Endothelial cell of umbilical vein (primary cell): ENCODE results near the gene HOXB2. TPM values are rescaled to one million over a fixed set of nuclear protein-coding genes. Genes with fewer than 3 reads are reported as not detected.

Experiments
- BruUV-seq: library from RNA; stranded (reverse); fragments of 400-500 nt; replicated peaks from 2 replicates; lab custom pipeline; 2021; lab: Mats Ljungman, UMichigan
- CTCF ChIA-PET: fragments of 300-600, 350-600 bp; sonication (Branson Sonifier 250); formaldehyde crosslinking; loops from one replicate; lab custom pipeline; 2021; ENCODE audit warnings: antibody characterized with exemption, inconsistent platforms; lab: Charles Lee
- POLR2A ChIA-PET: fragments of 300-600, 350-600 bp; sonication (Branson Sonifier 250); formaldehyde crosslinking; loops from one replicate; lab custom pipeline; 2021; ENCODE audit warnings: antibody characterized with exemption, inconsistent platforms; lab: Charles Lee
- DNase-seq: peaks from one replicate; pipeline ENCODE4 v3.0.0-alpha.2; 2011; ENCODE audit warnings: low read depth, low spot score
- FAIRE-seq: peaks from 2 replicates; lab custom pipeline; 2011; peaks lifted over from hg19 to GRCh38; lab: Jason Lieb, UNC
- H2AFZ ChIP-seq: 2 replicates; pipeline ENCODE4 v1.6.0; 2012; ENCODE audit warnings: low read depth, low read length, control low read depth, inconsistent platforms
- H3K27ac ChIP-seq: 2 replicates; pipeline ENCODE4 v1.5.1; 2011; ENCODE audit warnings: low read depth, mild to moderate bottlenecking, control low read depth, low read length, moderate library complexity; ENCODE audit not compliant: insufficient read depth
- H3K27me3 ChIP-seq, 2 experiments: 2 replicates each; pipeline versions ENCODE4 v1.6.0 to v1.6.1; 2011; ENCODE audit warnings: low read length in 2 of 2, mixed read lengths in 1 of 2; ENCODE audit not compliant: control insufficient read depth in 2 of 2, insufficient read depth in 2 of 2
- H3K36me3 ChIP-seq, 2 experiments: 2 replicates in 1 of 2; 3 replicates in 1 of 2; pipeline ENCODE4 v1.5.1; 2011; ENCODE audit warnings: low read length in 2 of 2, mild to moderate bottlenecking in 1 of 2, moderate library complexity in 1 of 2; ENCODE audit not compliant: control insufficient read depth in 2 of 2, insufficient read depth in 2 of 2; ENCODE audit errors: extremely low read depth in 1 of 2
- H3K4me1 ChIP-seq: 3 replicates; pipeline ENCODE4 v1.5.1; 2011; ENCODE audit warnings: mild to moderate bottlenecking, low read length; ENCODE audit not compliant: control insufficient read depth, insufficient read depth; ENCODE audit errors: extremely low read depth
- H3K4me2 ChIP-seq: 2 replicates; pipeline ENCODE4 v1.6.1; 2011; ENCODE audit warnings: low read length, control low read depth, mixed read lengths; ENCODE audit not compliant: insufficient read depth
- H3K4me3 ChIP-seq, 3 experiments: fragments of 200-600 bp in 1 of 3; sonication (generic), shearing (Covaris generic) in 1 of 3; replicated peaks in 1 of 3; 2 replicates each; pipeline ENCODE4 v1.5.1; 2011 to 2016; ENCODE audit warnings: control low read depth in 3 of 3, low read length in 3 of 3, mild to moderate bottlenecking in 2 of 3, inconsistent platforms in 1 of 3, low read depth in 1 of 3, moderate library complexity in 1 of 3; ENCODE audit not compliant: insufficient read depth in 1 of 3
- H3K79me2 ChIP-seq: 2 replicates; pipeline ENCODE4 v1.6.0; 2012; ENCODE audit warnings: low read length, inconsistent platforms; ENCODE audit not compliant: control insufficient read depth, insufficient read depth
- H3K9ac ChIP-seq: replicated peaks from 2 replicates; pipeline ENCODE3; 2011; ENCODE audit warnings: low read length, control low read depth; ENCODE audit not compliant: insufficient read depth; ENCODE audit errors: extremely low read depth
- H3K9me1 ChIP-seq: replicated peaks from 3 replicates; pipeline ENCODE4 v1.6.0; 2011; ENCODE audit warnings: mild to moderate bottlenecking, low read length; ENCODE audit not compliant: control insufficient read depth, insufficient read depth; ENCODE audit errors: extremely low read depth
- H3K9me3 ChIP-seq: replicated peaks from 2 replicates; pipeline ENCODE4 v1.5.1; 2012; ENCODE audit warnings: low read length, inconsistent platforms; ENCODE audit not compliant: control insufficient read depth, insufficient read depth
- H4K20me1 ChIP-seq: replicated peaks from 2 replicates; pipeline ENCODE3; 2011; ENCODE audit warnings: mild to moderate bottlenecking, low read length; ENCODE audit not compliant: control insufficient read depth, insufficient read depth; ENCODE audit errors: extremely low read depth
- EZH2 ChIP-seq: IDR thresholded peaks from 2 replicates; pipeline ENCODE4 v1.6.1; 2012; ENCODE audit warnings: borderline replicate concordance, low read depth, mild to moderate bottlenecking, moderate library complexity, low read length, inconsistent platforms; ENCODE audit not compliant: severe bottlenecking
- FOS ChIP-seq: IDR thresholded peaks from 2 replicates; pipeline ENCODE4 v1.6.1; 2011; ENCODE audit warnings: mild to moderate bottlenecking, low read length, moderate library complexity, borderline replicate concordance; ENCODE audit not compliant: insufficient read depth
- GATA2 ChIP-seq: IDR thresholded peaks from 2 replicates; pipeline ENCODE4 v1.7.0; 2011; ENCODE audit warnings: low read depth, mild to moderate bottlenecking, moderate library complexity, mixed read lengths, low read length; ENCODE audit not compliant: insufficient read length, insufficient read depth
- JUN ChIP-seq: IDR thresholded peaks from 2 replicates; pipeline ENCODE4 v1.6.1; 2011; ENCODE audit warnings: borderline replicate concordance, low read depth; ENCODE audit not compliant: insufficient read length, insufficient read depth
- MAX ChIP-seq: IDR thresholded peaks from 2 replicates; pipeline ENCODE4 v1.6.1; 2011; ENCODE audit not compliant: insufficient read depth, insufficient read length
- MYC ChIP-seq: IDR thresholded peaks from one replicate; pipeline ENCODE4 v1.6.1; 2011; ENCODE audit warnings: mild to moderate bottlenecking, low read depth, low read length
- POLR2A ChIP-seq: IDR thresholded peaks from 2 replicates; pipeline ENCODE4 v1.6.1; 2012; ENCODE audit warnings: low read depth, mild to moderate bottlenecking, control low read depth, low read length
- POLR2AphosphoS5 ChIP-seq: IDR thresholded peaks from 2 replicates; pipeline ENCODE4 v1.6.1; 2012; ENCODE audit warnings: low read depth, mild to moderate bottlenecking, control low read depth, low read length, moderate library complexity; ENCODE audit not compliant: insufficient read depth
- dilution Hi-C: fragments of 300-500 bp; cut with MboI; formaldehyde crosslinking; loops from one replicate; pipeline ENCODE4 v1.15.0; 2019; ENCODE audit warnings: low sequenced_read_pairs; ENCODE audit not compliant: extremely low pct_ligation_motif_present
- intact Hi-C: fragments of 100-400 bp; cut with micrococcal nuclease; formaldehyde crosslinking; loops from one replicate; pipeline ENCODE4 v1.10.0; 2022
- polyA plus RNA-seq, 4 experiments: library from polyadenylated mRNA; depleted of rRNA in 3 of 4; stranded (reverse) in 3 of 4; unstranded in 1 of 4; fragments of >200 nt; gene quantifications; 2 replicates each; pipeline versions ENCODE4 v1.2.1 to v1.2.3, GENCODE V29; 2011 to 2012; ENCODE audit warnings: missing spikeins in 1 of 4
- total RNA-seq: library from RNA; stranded (reverse); gene quantifications from 2 replicates; pipeline ENCODE4 v1.2.3, GENCODE V29; 2021
- TF ChIP-seq, protein P1 (sequence below), 2 donors: IDR thresholded peaks; 1 replicate in 1 of 2; 2 replicates in 1 of 2; pipeline ENCODE4 v1.5.1; 2011; ENCODE audit warnings: low read length in 2 of 2, mild to moderate bottlenecking in 2 of 2, moderate library complexity in 2 of 2, control low read depth in 1 of 2, inconsistent platforms in 1 of 2, low read depth in 1 of 2; ENCODE audit not compliant: insufficient read depth in 1 of 2; ENCODE audit errors: extremely low read depth in 1 of 2

The HOXB2 gene
- total and polyA plus RNA-seq, 2 donors (not counting 3 experiments of a cell fraction or from before 2014, with no cell fraction given): 14.1 to 23.3 TPM

- Histone ChIP-seq H4K20me1 (no peaks in the 10 kb centered on the region), H3K36me3 (peaks cover 0 to 2% of the 10 kb centered on the region in 2 experiments), H3K4me2 (peak overlapping the region; percentile 89), H3K27me3 (no peaks in the 10 kb centered on the region), H3K4me1 (peaks cover 53% of the 10 kb centered on the region), H3K79me2 (peaks cover 91% of the 10 kb centered on the region), H3K9ac (peak overlapping the region; percentile 55), H3K9me1 (no peaks in the 10 kb centered on the region), H2AFZ (no peak overlapping the region), H3K9me3 (no peaks in the 10 kb centered on the region), H3K27ac (peak overlapping the region; percentile 71), H3K4me3 (peak overlapping the region; percentile 14 to 67 (median 20))
- DNase-seq (peak; percentile 79), FAIRE-seq (no peak)
- intact Hi-C loops (loop anchor here (1.0 kb wide), 1 partner anchor 36 kb away; no protein-coding TSS in a partner anchor), dilution Hi-C loops (no loop called here)
- TF ChIP-seq FOS: no peak
- TF ChIP-seq JUN: no peak
- TF ChIP-seq, protein P1, sequence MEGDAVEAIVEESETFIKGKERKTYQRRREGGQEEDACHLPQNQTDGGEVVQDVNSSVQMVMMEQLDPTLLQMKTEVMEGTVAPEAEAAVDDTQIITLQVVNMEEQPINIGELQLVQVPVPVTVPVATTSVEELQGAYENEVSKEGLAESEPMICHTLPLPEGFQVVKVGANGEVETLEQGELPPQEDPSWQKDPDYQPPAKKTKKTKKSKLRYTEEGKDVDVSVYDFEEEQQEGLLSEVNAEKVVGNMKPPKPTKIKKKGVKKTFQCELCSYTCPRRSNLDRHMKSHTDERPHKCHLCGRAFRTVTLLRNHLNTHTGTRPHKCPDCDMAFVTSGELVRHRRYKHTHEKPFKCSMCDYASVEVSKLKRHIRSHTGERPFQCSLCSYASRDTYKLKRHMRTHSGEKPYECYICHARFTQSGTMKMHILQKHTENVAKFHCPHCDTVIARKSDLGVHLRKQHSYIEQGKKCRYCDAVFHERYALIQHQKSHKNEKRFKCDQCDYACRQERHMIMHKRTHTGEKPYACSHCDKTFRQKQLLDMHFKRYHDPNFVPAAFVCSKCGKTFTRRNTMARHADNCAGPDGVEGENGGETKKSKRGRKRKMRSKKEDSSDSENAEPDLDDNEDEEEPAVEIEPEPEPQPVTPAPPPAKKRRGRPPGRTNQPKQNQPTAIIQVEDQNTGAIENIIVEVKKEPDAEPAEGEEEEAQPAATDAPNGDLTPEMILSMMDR (IDR thresholded peaks at IDR 0.05; ENCODE audit: extremely low read depth in 1 of 2, insufficient read depth in 1 of 2, low read depth in 1 of 2, low read length in 2 of 2): no peak
- no peak for TF ChIP-seq POLR2AphosphoS5
- no peak for TF ChIP-seq POLR2A
- no peak for TF ChIP-seq MYC
- TF ChIP-seq GATA2: no peak
- no peak for TF ChIP-seq MAX
- TF ChIP-seq EZH2: no peak
- ChIA-PET POLR2A (interaction anchor here (0.7 to 1.0 kb wide), 3 partner anchors 13 to 366 kb away, joined by 3 to 6 read pairs (median 3); no protein-coding TSS in a partner anchor), CTCF (interaction anchor here (0.9 to 1.2 kb wide), 4 partner anchors 13 to 321 kb away, joined by 3 to 6 read pairs (median 4); no protein-coding TSS in a partner anchor)
- no TSS peak for BruUV-seq
These were observed 35.0 kb upstream of the HOXB2 start for GRCh38 chr17:48579760-48580554.
